Sigmoid colon (tissue), 3 donors: Measurements from ENCODE around the gene LTK.

Experiments
- POLR2A ChIP-seq, 2 donors: fragments of 450-650 bp; IDR thresholded peaks; one replicate each; pipeline ENCODE4 v1.6.1; 2016; ENCODE audit warnings: antibody characterized with exemption in 2 of 2, mild to moderate bottlenecking in 2 of 2, moderate library complexity in 2 of 2
- TF ChIP-seq, protein P1 (sequence below), 4 experiments: fragments of 450-650 bp in 3 of 4; fragments of 200-600 bp in 1 of 4; IDR thresholded peaks; one replicate each; pipeline ENCODE4 v1.5.1; 2016 to 2019; ENCODE audit warnings: antibody characterized with exemption in 4 of 4, mild to moderate bottlenecking in 3 of 4, moderate library complexity in 2 of 4

- TF ChIP-seq, protein P1, sequence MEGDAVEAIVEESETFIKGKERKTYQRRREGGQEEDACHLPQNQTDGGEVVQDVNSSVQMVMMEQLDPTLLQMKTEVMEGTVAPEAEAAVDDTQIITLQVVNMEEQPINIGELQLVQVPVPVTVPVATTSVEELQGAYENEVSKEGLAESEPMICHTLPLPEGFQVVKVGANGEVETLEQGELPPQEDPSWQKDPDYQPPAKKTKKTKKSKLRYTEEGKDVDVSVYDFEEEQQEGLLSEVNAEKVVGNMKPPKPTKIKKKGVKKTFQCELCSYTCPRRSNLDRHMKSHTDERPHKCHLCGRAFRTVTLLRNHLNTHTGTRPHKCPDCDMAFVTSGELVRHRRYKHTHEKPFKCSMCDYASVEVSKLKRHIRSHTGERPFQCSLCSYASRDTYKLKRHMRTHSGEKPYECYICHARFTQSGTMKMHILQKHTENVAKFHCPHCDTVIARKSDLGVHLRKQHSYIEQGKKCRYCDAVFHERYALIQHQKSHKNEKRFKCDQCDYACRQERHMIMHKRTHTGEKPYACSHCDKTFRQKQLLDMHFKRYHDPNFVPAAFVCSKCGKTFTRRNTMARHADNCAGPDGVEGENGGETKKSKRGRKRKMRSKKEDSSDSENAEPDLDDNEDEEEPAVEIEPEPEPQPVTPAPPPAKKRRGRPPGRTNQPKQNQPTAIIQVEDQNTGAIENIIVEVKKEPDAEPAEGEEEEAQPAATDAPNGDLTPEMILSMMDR (IDR thresholded peaks at IDR 0.05), result no peak
- no peak for TF ChIP-seq POLR2A (IDR thresholded peaks at IDR 0.05)
Observed at GRCh38 chr15:41495736-41496599, 17.7 kb downstream of the LTK start.
